K562 (cell line): ENCODE results near the gene BIRC3. TPM values are rescaled to one million over a fixed set of nuclear protein-coding genes. Genes with fewer than 3 reads are reported as not detected.

ENCODE experiments used
- CBX1 ChIP-seq: sonication (generic); IDR thresholded peaks from 2 replicates; pipeline ENCODE4 v1.6.1; 2016; ENCODE audit warnings: antibody characterized with exemption, low read depth, mild to moderate bottlenecking
- CHD1 ChIP-seq: fragments of 200-600 bp; sonication (generic); IDR thresholded peaks from one replicate; pipeline ENCODE4 v1.6.1; 2012; ENCODE audit warnings: mild to moderate bottlenecking, moderate library complexity, low read length, inconsistent platforms
- ETS2 ChIP-seq: IDR thresholded peaks from 2 replicates; pipeline ENCODE4 v1.6.1; 2016; ENCODE audit warnings: borderline replicate concordance, missing genetic modification characterization, mild to moderate bottlenecking, moderate library complexity, missing compliant biosample characterization; ENCODE audit not compliant: poor library complexity, severe bottlenecking
- EZH2 ChIP-seq: IDR thresholded peaks from 2 replicates; pipeline ENCODE4 v1.6.1; 2012; ENCODE audit warnings: low read depth, mild to moderate bottlenecking, inconsistent platforms, low read length, borderline replicate concordance
- GTF2E2 ChIP-seq: fragments of 200-800 bp; sonication (Bioruptor generic); IDR thresholded peaks from 2 replicates; pipeline ENCODE4 v1.6.1; 2016; ENCODE audit warnings: missing genetic modification characterization, missing compliant biosample characterization
- HLTF ChIP-seq: fragments of 450-650 bp; IDR thresholded peaks from 2 replicates; pipeline ENCODE4 v1.6.1; 2016
- MECOM ChIP-seq: fragments of 250-450 bp; sonication (Bioruptor Pico); IDR thresholded peaks from 2 replicates; pipeline ENCODE4 v1.8.0; 2022; ENCODE audit warnings: inconsistent platforms
- NR1H2 ChIP-seq: sonication (generic); formaldehyde crosslinking; IDR thresholded peaks from 2 replicates; pipeline ENCODE4 v1.4.0; 2020; ENCODE audit warnings: mild to moderate bottlenecking, missing genetic modification reagents
- PHF20 ChIP-seq: fragments of 450-650 bp; IDR thresholded peaks from 2 replicates; pipeline ENCODE4 v1.6.1; 2018; ENCODE audit not compliant: partially characterized antibody
- POU5F1 ChIP-seq: fragments of 150-350 bp; IDR thresholded peaks from 2 replicates; pipeline ENCODE4 v1.6.1; 2014; ENCODE audit warnings: borderline replicate concordance, low read length, low read depth, mild to moderate bottlenecking; ENCODE audit not compliant: partially characterized antibody
- PTTG1 ChIP-seq: fragments of 450-650 bp; IDR thresholded peaks from 2 replicates; pipeline ENCODE4 v1.6.1; 2016; ENCODE audit warnings: low read depth, mild to moderate bottlenecking, missing genetic modification characterization, missing compliant biosample characterization
- PURB ChIP-seq: sonication (generic); formaldehyde crosslinking; IDR thresholded peaks from 2 replicates; pipeline ENCODE4 v1.9.0; 2021; ENCODE audit warnings: low read depth, mild to moderate bottlenecking, missing genetic modification reagents
- RBM15 ChIP-seq: fragments of 200-400 bp; formaldehyde crosslinking; IDR thresholded peaks from 2 replicates; pipeline ENCODE4 v1.6.1; 2018; ENCODE audit warnings: mild to moderate bottlenecking, low read length, moderate library complexity; ENCODE audit not compliant: insufficient read depth
- SP2 ChIP-seq: IDR thresholded peaks from 2 replicates; pipeline ENCODE4 v1.6.1; 2011; ENCODE audit warnings: mild to moderate bottlenecking, low read depth, low read length, moderate library complexity; ENCODE audit not compliant: poor library complexity, severe bottlenecking; ENCODE audit errors: extremely low read depth
- TEAD4 ChIP-seq, 2 experiments: sonication (generic) in 1 of 2; formaldehyde crosslinking in 1 of 2; IDR thresholded peaks; 2 replicates each; pipeline versions ENCODE4 v1.6.1 to v1.8.0; 2012 to 2022; ENCODE audit warnings: borderline replicate concordance in 1 of 2, inconsistent platforms in 1 of 2, low read length in 1 of 2, mild to moderate bottlenecking in 1 of 2, missing genetic modification reagents in 1 of 2
- TFAM ChIP-seq: fragments of 250-450 bp; sonication (Bioruptor Pico); conservative IDR thresholded peaks from 2 replicates; pipeline ENCODE4 v1.5.0; 2021; ENCODE audit warnings: mild to moderate bottlenecking, moderate library complexity
- ZKSCAN1 ChIP-seq: fragments of 150-350 bp; IDR thresholded peaks from 2 replicates; pipeline ENCODE4 v1.6.1; 2016; ENCODE audit warnings: low read depth, low read length
- ZNF311 ChIP-seq: fragments of 250-450 bp; sonication (Bioruptor Pico); IDR thresholded peaks from 2 replicates; pipeline ENCODE4 v1.4.0; 2020; ENCODE audit warnings: mild to moderate bottlenecking, moderate library complexity
- ZNF41 ChIP-seq: fragments of 250-450 bp; sonication (Bioruptor Pico); conservative IDR thresholded peaks from 2 replicates; pipeline ENCODE4 v1.4.0; 2020; ENCODE audit warnings: mild to moderate bottlenecking
- polyA plus RNA-seq, 8 experiments: library from polyadenylated mRNA; depleted of rRNA in 4 of 8; stranded (reverse) in 5 of 8; unstranded in 3 of 8; fragments of >200 nt; fragmentation: Nextera tagmentation in 2 of 8; fragmentation: Illumina TruSeq in 1 of 8; extraction: Ambion mirVana in 2 of 8; extraction: Trizol in 1 of 8; gene quantifications; 2 replicates each; pipeline versions ENCODE4 v1.2.1 to v1.2.3, GENCODE V29; 2011 to 2014; ENCODE audit warnings: inconsistent platforms in 1 of 8, missing spikeins in 1 of 8
- total RNA-seq, 7 experiments: library from RNA; depleted of rRNA in 6 of 7; stranded (reverse); fragments of >200 nt in 6 of 7; fragmentation: Illumina TruSeq in 2 of 7; extraction: Trizol in 2 of 7; gene quantifications; 2 replicates each; pipeline versions ENCODE4 v1.2.1 to v1.2.3, GENCODE V29; 2011 to 2021; ENCODE audit warnings: low replicate concordance in 1 of 7
- TF ChIP-seq, protein P1 (sequence below): fragments of 250-450 bp; sonication (Bioruptor Pico); IDR thresholded peaks from 2 replicates; pipeline ENCODE4 v1.9.0; 2021; ENCODE audit warnings: mild to moderate bottlenecking
- TF ChIP-seq, protein P2 (sequence below): fragments of 250-450 bp; sonication (Bioruptor Pico); IDR thresholded peaks from 2 replicates; pipeline ENCODE4 v1.5.0; 2021
- TF ChIP-seq, protein P3 (sequence below): fragments of 250-450 bp; sonication (Bioruptor Pico); IDR thresholded peaks from 2 replicates; pipeline ENCODE4 v1.8.0; 2021; ENCODE audit warnings: borderline replicate concordance, mild to moderate bottlenecking, moderate library complexity; ENCODE audit not compliant: poor library complexity, severe bottlenecking
- TF ChIP-seq, protein P4 (sequence below): IDR thresholded peaks from 2 replicates; pipeline ENCODE4 v1.6.1; 2011; ENCODE audit not compliant: insufficient read length; ENCODE audit errors: extremely low read depth
- TF ChIP-seq, protein P5 (sequence below): fragments of 250-450 bp; sonication (Bioruptor Pico); IDR thresholded peaks from 2 replicates; pipeline ENCODE4 v1.8.0; 2021; ENCODE audit warnings: moderate library complexity, mild to moderate bottlenecking, inconsistent platforms
- TF ChIP-seq, protein P6 (sequence below): fragments of 450-650 bp; formaldehyde crosslinking; IDR thresholded peaks from 2 replicates; pipeline ENCODE4 v1.4.0; 2020; ENCODE audit warnings: mild to moderate bottlenecking, moderate library complexity

Gene BIRC3
- total and polyA plus RNA-seq, 9 of the 15 experiments (the other 6 are each of a cell fraction or from before 2014, with no cell fraction given): 0.08 to 0.42 (median 0.18) TPM

DNA sequence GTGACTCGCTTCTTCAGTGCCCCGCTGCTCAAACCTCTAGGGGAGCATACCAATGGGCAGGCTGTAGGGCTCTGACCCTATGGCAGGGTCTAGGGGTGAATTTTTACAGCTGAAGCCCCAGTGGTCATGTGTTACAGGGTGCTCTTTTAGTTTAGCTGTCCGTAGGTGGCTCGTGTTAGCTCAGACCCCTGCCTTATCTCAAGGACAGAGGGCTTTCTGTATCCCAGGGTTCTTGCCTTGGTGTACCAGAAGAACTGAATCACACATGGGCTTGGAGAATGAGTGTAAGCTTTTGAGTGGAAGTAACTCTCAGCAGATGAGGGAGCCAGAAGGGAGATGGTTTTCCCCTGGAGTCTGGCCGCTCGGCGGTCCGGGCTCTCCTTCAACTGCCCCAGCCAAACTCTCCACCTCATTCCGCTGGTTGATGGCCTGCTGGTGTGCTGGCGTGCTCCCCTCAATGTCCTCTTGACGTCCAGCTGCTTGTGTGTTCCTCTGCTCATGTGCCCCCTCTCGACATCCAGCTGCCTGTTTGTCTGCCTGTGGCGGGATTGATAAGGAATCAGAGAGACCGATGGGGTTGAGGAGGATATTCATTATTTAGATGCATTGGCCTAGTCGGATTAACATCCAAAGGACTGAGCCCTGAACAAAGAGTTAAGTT is 67.3 kb downstream of the BIRC3 start (continued):
- TF ChIP-seq PTTG1 (tag) (no peak), TEAD4 (IDR thresholded peaks at IDR 0.05; ENCODE audit: low read length) (0 out of 2 replicates have a peak, but pooled peaks have one; percentile 8), TEAD4 (CRISPR knock-in tag; IDR thresholded peaks at IDR 0.05; ENCODE audit: borderline replicate concordance) (no peak), GTF2E2 (no peak), TFAM (CRISPR knock-in tag) (no peak), MECOM (CRISPR knock-in tag) (0 out of 2 replicates have a peak, but pooled peaks have one; percentile 32), PHF20 (no peak), SP2 (no peak), HLTF (no peak), RBM15 (no peak), PURB (CRISPR knock-in tag) (no peak), EZH2 (no peak), ZKSCAN1 (no peak), ZNF41 (no peak), ETS2 (no peak), CHD1 (no peak), NR1H2 (CRISPR knock-in tag) (no peak), POU5F1 (no peak), ZNF311 (CRISPR knock-in tag) (no peak), CBX1 (no peak)
- TF ChIP-seq, protein P1, sequence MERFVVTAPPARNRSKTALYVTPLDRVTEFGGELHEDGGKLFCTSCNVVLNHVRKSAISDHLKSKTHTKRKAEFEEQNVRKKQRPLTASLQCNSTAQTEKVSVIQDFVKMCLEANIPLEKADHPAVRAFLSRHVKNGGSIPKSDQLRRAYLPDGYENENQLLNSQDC (CRISPR knock-in tag): no peak
- TF ChIP-seq, protein P2, sequence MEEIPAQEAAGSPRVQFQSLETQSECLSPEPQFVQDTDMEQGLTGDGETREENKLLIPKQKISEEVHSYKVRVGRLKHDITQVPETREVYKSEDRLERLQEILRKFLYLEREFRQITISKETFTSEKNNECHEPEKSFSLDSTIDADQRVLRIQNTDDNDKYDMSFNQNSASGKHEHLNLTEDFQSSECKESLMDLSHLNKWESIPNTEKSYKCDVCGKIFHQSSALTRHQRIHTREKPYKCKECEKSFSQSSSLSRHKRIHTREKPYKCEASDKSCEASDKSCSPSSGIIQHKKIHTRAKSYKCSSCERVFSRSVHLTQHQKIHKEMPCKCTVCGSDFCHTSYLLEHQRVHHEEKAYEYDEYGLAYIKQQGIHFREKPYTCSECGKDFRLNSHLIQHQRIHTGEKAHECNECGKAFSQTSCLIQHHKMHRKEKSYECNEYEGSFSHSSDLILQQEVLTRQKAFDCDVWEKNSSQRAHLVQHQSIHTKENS (CRISPR knock-in tag): no peak
- TF ChIP-seq, protein P3, sequence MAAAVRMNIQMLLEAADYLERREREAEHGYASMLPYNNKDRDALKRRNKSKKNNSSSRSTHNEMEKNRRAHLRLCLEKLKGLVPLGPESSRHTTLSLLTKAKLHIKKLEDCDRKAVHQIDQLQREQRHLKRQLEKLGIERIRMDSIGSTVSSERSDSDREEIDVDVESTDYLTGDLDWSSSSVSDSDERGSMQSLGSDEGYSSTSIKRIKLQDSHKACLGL: no peak
- TF ChIP-seq, protein P4, sequence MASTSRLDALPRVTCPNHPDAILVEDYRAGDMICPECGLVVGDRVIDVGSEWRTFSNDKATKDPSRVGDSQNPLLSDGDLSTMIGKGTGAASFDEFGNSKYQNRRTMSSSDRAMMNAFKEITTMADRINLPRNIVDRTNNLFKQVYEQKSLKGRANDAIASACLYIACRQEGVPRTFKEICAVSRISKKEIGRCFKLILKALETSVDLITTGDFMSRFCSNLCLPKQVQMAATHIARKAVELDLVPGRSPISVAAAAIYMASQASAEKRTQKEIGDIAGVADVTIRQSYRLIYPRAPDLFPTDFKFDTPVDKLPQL: no peak
- TF ChIP-seq, protein P5, sequence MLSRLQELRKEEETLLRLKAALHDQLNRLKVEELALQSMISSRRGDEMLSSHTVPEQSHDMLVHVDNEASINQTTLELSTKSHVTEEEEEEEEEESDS (CRISPR knock-in tag): no peak
- TF ChIP-seq, protein P6, sequence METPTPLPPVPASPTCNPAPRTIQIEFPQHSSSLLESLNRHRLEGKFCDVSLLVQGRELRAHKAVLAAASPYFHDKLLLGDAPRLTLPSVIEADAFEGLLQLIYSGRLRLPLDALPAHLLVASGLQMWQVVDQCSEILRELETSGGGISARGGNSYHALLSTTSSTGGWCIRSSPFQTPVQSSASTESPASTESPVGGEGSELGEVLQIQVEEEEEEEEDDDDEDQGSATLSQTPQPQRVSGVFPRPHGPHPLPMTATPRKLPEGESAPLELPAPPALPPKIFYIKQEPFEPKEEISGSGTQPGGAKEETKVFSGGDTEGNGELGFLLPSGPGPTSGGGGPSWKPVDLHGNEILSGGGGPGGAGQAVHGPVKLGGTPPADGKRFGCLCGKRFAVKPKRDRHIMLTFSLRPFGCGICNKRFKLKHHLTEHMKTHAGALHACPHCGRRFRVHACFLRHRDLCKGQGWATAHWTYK: no peak
